CD14-positive monocyte (primary cell): ENCODE data around the gene CDH22. TPM values are rescaled to one million over a fixed set of nuclear protein-coding genes. Genes with fewer than 3 reads are reported as not detected.

Experiments
- DNase-seq, 3 donors: peaks; one replicate each; pipeline ENCODE4 v3.0.0-alpha.2; 2011 to 2022
- H2AFZ ChIP-seq: 2 replicates; pipeline ENCODE4 v1.6.0; 2012; ENCODE audit warnings: mild to moderate bottlenecking, low read depth, low read length, inconsistent platforms; ENCODE audit not compliant: insufficient read depth, poor library complexity, severe bottlenecking
- H3K27ac ChIP-seq, 2 donors: 1 replicate in 1 of 2; 2 replicates in 1 of 2; pipeline ENCODE4 v1.5.1; 2012 to 2013; ENCODE audit warnings: low read length in 2 of 2, control low read depth in 1 of 2, inconsistent platforms in 1 of 2, low read depth in 1 of 2, mild to moderate bottlenecking in 1 of 2
- H3K27me3 ChIP-seq, 2 donors: one replicate each; pipeline versions ENCODE4 v1.6.0 to v1.6.1; 2011 to 2013; ENCODE audit warnings: low read length in 2 of 2; ENCODE audit not compliant: control insufficient read depth in 2 of 2, insufficient read depth in 2 of 2
- H3K36me3 ChIP-seq, 2 donors: replicated peaks in 1 of 2; 1 replicate in 1 of 2; 2 replicates in 1 of 2; pipeline versions ENCODE4 v1.5.1 to v1.6.1; 2012 to 2013; ENCODE audit warnings: low read length in 2 of 2, control low read depth in 1 of 2, inconsistent platforms in 1 of 2, mild to moderate bottlenecking in 1 of 2; ENCODE audit not compliant: insufficient read depth in 2 of 2, control insufficient read depth in 1 of 2
- H3K4me1 ChIP-seq, 2 donors: 1 replicate in 1 of 2; 2 replicates in 1 of 2; pipeline versions ENCODE4 v1.5.1 to v1.6.1; 2012 to 2013; ENCODE audit warnings: low read length in 2 of 2, control low read depth in 1 of 2, inconsistent platforms in 1 of 2, mild to moderate bottlenecking in 1 of 2, moderate library complexity in 1 of 2; ENCODE audit not compliant: insufficient read depth in 2 of 2, control insufficient read depth in 1 of 2
- H3K4me2 ChIP-seq: replicated peaks from 2 replicates; pipeline ENCODE3; 2012; ENCODE audit warnings: low read length, moderate library complexity, mild to moderate bottlenecking; ENCODE audit not compliant: poor library complexity, severe bottlenecking; ENCODE audit errors: extremely low read depth
- H3K4me3 ChIP-seq, 3 experiments: fragments of 200-600 bp in 1 of 3; sonication (generic) in 1 of 3; replicated peaks in 1 of 3; 1 replicate in 2 of 3; 2 replicates in 1 of 3; pipeline ENCODE4 v1.5.1; 2011 to 2013; ENCODE audit warnings: low read length in 3 of 3, mild to moderate bottlenecking in 3 of 3, control low read depth in 2 of 3, low read depth in 2 of 3, inconsistent platforms in 1 of 3, moderate library complexity in 1 of 3
- H3K79me2 ChIP-seq: 2 replicates; pipeline ENCODE4 v1.6.0; 2012; ENCODE audit warnings: mild to moderate bottlenecking, control low read depth, inconsistent platforms, low read length, moderate library complexity; ENCODE audit not compliant: insufficient read depth
- H3K9ac ChIP-seq: 2 replicates; pipeline ENCODE4 v1.6.0; 2017; ENCODE audit warnings: low read length, mild to moderate bottlenecking; ENCODE audit not compliant: insufficient read depth, poor library complexity, severe bottlenecking
- H3K9me3 ChIP-seq, 2 donors: replicated peaks in 1 of 2; 1 replicate in 1 of 2; 2 replicates in 1 of 2; pipeline versions ENCODE4 v1.5.1 to v1.6.1; 2012 to 2013; ENCODE audit warnings: low read length in 2 of 2, control low read depth in 1 of 2; ENCODE audit not compliant: control insufficient read depth in 1 of 2, insufficient read depth in 1 of 2
- H4K20me1 ChIP-seq: 2 replicates; pipeline ENCODE4 v1.6.0; 2012; ENCODE audit warnings: mild to moderate bottlenecking, low read length, control low read depth, moderate library complexity; ENCODE audit not compliant: insufficient read depth
- H3K27ac Mint-ChIP-seq, 7 donors: one replicate each; pipeline ENCODE4 v1.8.0; 2020; ENCODE audit warnings: mild to moderate bottlenecking in 7 of 7, mixed read lengths in 7 of 7, moderate library complexity in 6 of 7, inconsistent platforms in 2 of 7
- H3K27me3 Mint-ChIP-seq, 3 donors: one replicate each; pipeline ENCODE4 v1.8.0; 2021 to 2022; ENCODE audit warnings: low read depth in 3 of 3, mild to moderate bottlenecking in 3 of 3, mixed read lengths in 3 of 3, moderate library complexity in 3 of 3, inconsistent platforms in 1 of 3
- H3K36me3 Mint-ChIP-seq, 2 donors: one replicate each; pipeline ENCODE4 v1.8.0; 2020; ENCODE audit warnings: mixed read lengths in 2 of 2, inconsistent platforms in 1 of 2, mild to moderate bottlenecking in 1 of 2
- H3K4me1 Mint-ChIP-seq: one replicate; pipeline ENCODE4 v1.8.0; 2020; ENCODE audit warnings: mild to moderate bottlenecking, mixed read lengths
- H3K4me3 Mint-ChIP-seq, 2 donors: one replicate each; pipeline ENCODE4 v1.8.0; 2020; ENCODE audit warnings: mild to moderate bottlenecking in 2 of 2, mixed read lengths in 2 of 2, moderate library complexity in 1 of 2
- H3K9me3 Mint-ChIP-seq, 7 donors: one replicate each; pipeline ENCODE4 v1.8.0; 2020 to 2022; ENCODE audit warnings: mixed read lengths in 7 of 7, mild to moderate bottlenecking in 6 of 7, moderate library complexity in 6 of 7, inconsistent platforms in 2 of 7
- WGBS: methylation state at CpG from one replicate; pipeline ENCODE4 v1.1.5; 2013; ENCODE audit warnings: missing lambda C conversion rate; ENCODE audit not compliant: insufficient coverage; 5-methylcytosine and 5-hydroxymethylcytosine counted together
- intact Hi-C, 2 donors: fragments of 100-400 bp; cut with micrococcal nuclease; formaldehyde crosslinking; loops; one replicate each; pipeline versions ENCODE4 v1.15.0 to v1.15.1; 2023
- polyA plus RNA-seq, 3 donors: library from polyadenylated mRNA; depleted of rRNA in 1 of 3; unstranded in 2 of 3; stranded (reverse) in 1 of 3; fragments of 300-500 nt in 2 of 3; fragments of >200 nt in 1 of 3; fragmentation: Illumina TruSeq in 2 of 3; gene quantifications; 1 replicate in 2 of 3; 2 replicates in 1 of 3; pipeline ENCODE4 v1.2.3, GENCODE V29; 2012 to 2021
- TF ChIP-seq, protein P1 (sequence below): fragments of 200-600 bp; IDR thresholded peaks from one replicate; pipeline ENCODE4 v1.8.0; 2022; ENCODE audit warnings: antibody characterized with exemption, mild to moderate bottlenecking

CDH22 gene
- polyA plus RNA-seq, 3 donors = not detected

DNA sequence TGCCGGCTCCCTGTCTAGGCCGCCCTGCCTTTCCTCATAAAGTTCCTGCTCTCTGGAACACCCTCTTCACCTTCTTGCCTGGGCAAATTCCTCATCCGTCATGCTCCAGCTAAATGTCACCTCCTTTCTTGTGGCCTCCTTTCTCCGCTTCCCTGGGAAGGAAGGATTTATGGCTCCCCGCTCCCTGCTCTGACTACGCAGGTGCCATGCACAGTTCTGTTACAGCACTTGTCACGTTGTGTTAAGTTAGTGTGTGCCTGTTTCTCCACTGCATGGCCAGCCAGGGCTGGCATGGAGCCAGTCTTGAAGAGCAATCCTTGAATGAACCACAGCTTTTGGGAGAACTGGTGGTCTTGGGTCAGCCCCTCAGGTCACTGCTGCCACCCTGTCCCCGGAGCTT lies 128.4 kb downstream of the CDH22 start:
- Histone ChIP-seq H4K20me1 (no peaks in the 10 kb centered on the region), H3K36me3 (no peaks in the 10 kb centered on the region), H3K4me2 (no peak overlapping the region), H3K27ac (no peak overlapping the region), H3K4me3 (no peak overlapping the region), H3K27me3 (peaks cover 11 to 17% of the 10 kb centered on the region in 2 donors), H3K9ac (no peak overlapping the region), H3K9me3 (no peaks in the 10 kb centered on the region), H3K4me1 (no peaks in the 10 kb centered on the region), H3K79me2 (no peaks in the 10 kb centered on the region), H2AFZ (no peak overlapping the region)
- Mint-ChIP-seq H3K36me3 (no peaks in the 10 kb centered on the region), H3K4me3 (no peak overlapping the region), H3K27ac (no peak overlapping the region), H3K9me3 (peaks cover 0 to 4% (median 0%) of the 10 kb centered on the region in 7 donors), H3K27me3 (peaks cover 44 to 49% (median 47%) of the 10 kb centered on the region in 3 donors), H3K4me1 (peaks cover 4% of the 10 kb centered on the region)
- TF ChIP-seq, protein P1, sequence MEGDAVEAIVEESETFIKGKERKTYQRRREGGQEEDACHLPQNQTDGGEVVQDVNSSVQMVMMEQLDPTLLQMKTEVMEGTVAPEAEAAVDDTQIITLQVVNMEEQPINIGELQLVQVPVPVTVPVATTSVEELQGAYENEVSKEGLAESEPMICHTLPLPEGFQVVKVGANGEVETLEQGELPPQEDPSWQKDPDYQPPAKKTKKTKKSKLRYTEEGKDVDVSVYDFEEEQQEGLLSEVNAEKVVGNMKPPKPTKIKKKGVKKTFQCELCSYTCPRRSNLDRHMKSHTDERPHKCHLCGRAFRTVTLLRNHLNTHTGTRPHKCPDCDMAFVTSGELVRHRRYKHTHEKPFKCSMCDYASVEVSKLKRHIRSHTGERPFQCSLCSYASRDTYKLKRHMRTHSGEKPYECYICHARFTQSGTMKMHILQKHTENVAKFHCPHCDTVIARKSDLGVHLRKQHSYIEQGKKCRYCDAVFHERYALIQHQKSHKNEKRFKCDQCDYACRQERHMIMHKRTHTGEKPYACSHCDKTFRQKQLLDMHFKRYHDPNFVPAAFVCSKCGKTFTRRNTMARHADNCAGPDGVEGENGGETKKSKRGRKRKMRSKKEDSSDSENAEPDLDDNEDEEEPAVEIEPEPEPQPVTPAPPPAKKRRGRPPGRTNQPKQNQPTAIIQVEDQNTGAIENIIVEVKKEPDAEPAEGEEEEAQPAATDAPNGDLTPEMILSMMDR = no peak
- intact Hi-C loops = loop anchor here (10.0 kb wide), 2 partner anchors 155 to 165 kb away; partner anchors contain the start of gene SLC12A5 (in 1 of the 2)
- DNase-seq = no peak
- WGBS = 78% methylated on average over 4 of the region's 8 CpGs

DNA sequence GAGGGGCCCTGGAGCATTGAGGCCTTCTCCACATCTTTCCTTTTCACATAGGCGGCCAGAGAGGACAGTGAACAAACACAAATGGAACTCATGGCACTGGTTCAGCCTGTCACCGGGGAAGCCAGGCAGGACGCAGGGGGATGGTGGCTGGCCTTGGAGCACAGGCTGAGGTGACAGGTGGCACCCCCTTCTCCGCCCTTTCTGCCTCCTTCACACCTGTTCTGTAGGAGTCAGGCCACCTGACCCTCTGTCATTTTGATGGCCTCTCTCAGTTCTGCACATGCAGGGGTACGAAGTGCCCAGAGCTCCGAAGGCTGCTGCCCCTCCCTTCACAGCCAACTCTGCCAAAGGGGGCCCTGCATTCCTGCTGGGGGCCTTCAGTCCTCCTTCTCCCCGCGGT lies 129.4 kb downstream of the CDH22 start:
- no peak overlapping the region for H3K4me3 Mint-ChIP-seq
- Histone ChIP-seq H3K79me2 (no peaks in the 10 kb centered on the region), H3K4me2 (no peak overlapping the region), H2AFZ (no peak overlapping the region), H3K27me3 (peaks cover 15 to 22% of the 10 kb centered on the region in 2 donors), H3K9me3 (no peaks in the 10 kb centered on the region), H3K36me3 (no peaks in the 10 kb centered on the region), H3K4me3 (no peak overlapping the region), H3K27ac (no peak overlapping the region), H4K20me1 (no peaks in the 10 kb centered on the region), H3K4me1 (no peaks in the 10 kb centered on the region), H3K9ac (no peak overlapping the region)
- TF ChIP-seq, protein P1 = no peak
- intact Hi-C loops = loop anchor here (10.0 kb wide), 2 partner anchors 154 to 164 kb away; partner anchors contain the start of gene SLC12A5 (in 1 of the 2)
- WGBS = 85% methylated on average over 7 of the region's 8 CpGs
- no peaks in the 10 kb centered on the region for H3K36me3 Mint-ChIP-seq
- DNase-seq = no peak
- peaks cover 0 to 5% (median 2%) of the 10 kb centered on the region in 7 donors for H3K9me3 Mint-ChIP-seq
- peaks cover 48 to 56% (median 51%) of the 10 kb centered on the region in 3 donors for H3K27me3 Mint-ChIP-seq
- peaks cover 4% of the 10 kb centered on the region for H3K4me1 Mint-ChIP-seq
- H3K27ac Mint-ChIP-seq = peak overlapping the region in 1 of 7 donors; percentile 1
